Brain microvascular endothelial cell (primary cell): ENCODE data around the gene HLTF.

Experiments
- DNase-seq: peaks from one replicate; pipeline ENCODE4 v3.0.0-alpha.2; 2020
- H3K27ac ChIP-seq: fragments of 250-450 bp; sonication (Bioruptor Pico); 2 replicates; pipeline ENCODE4 v1.5.1; 2020; ENCODE audit warnings: mild to moderate bottlenecking, moderate library complexity
- H3K27me3 ChIP-seq: fragments of 250-450 bp; sonication (Bioruptor Pico); replicated peaks from 2 replicates; pipeline ENCODE4 v1.5.1; 2020; ENCODE audit warnings: mild to moderate bottlenecking
- H3K36me3 ChIP-seq: fragments of 250-450 bp; sonication (Bioruptor Pico); replicated peaks from 2 replicates; pipeline ENCODE4 v1.5.1; 2020; ENCODE audit warnings: mild to moderate bottlenecking
- H3K4me3 ChIP-seq: 2 replicates; pipeline ENCODE4 v1.5.1; 2011; ENCODE audit warnings: low read depth, mild to moderate bottlenecking, control low read depth, low read length, moderate library complexity
- in situ Hi-C: cut with HindIII; loops from 2 replicates; pipeline ENCODE4 v1.10.0; 2017; ENCODE audit warnings: low sequenced_read_pairs, low pct_ligation_motif_present
- TF ChIP-seq, protein P1 (sequence below): IDR thresholded peaks from 2 replicates; pipeline ENCODE4 v1.5.1; 2011; ENCODE audit warnings: low read depth, mild to moderate bottlenecking, moderate library complexity, low read length, control low read depth, inconsistent platforms; ENCODE audit errors: missing control alignments

The HLTF gene

DNA sequence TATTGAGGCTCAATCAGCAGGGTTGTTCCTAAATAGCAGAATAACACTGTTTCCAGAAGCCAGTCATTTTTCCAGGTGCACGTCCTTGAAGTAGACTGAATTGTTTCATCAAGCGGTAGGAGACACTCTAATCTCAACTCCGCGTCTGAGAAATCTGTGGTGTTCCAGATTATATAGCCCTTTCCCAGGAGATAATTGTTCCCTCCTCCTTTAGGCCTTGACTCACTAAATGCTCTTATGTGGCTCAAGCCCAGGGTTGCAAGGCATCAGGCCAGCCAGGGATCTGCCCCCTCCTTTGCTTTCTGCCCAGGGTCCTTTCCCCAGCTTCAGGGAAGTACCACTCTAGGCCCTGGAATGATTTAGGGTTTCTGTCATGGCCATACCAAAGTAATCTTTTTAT is 5.7 kb upstream of the HLTF start:
- TF ChIP-seq, protein P1, sequence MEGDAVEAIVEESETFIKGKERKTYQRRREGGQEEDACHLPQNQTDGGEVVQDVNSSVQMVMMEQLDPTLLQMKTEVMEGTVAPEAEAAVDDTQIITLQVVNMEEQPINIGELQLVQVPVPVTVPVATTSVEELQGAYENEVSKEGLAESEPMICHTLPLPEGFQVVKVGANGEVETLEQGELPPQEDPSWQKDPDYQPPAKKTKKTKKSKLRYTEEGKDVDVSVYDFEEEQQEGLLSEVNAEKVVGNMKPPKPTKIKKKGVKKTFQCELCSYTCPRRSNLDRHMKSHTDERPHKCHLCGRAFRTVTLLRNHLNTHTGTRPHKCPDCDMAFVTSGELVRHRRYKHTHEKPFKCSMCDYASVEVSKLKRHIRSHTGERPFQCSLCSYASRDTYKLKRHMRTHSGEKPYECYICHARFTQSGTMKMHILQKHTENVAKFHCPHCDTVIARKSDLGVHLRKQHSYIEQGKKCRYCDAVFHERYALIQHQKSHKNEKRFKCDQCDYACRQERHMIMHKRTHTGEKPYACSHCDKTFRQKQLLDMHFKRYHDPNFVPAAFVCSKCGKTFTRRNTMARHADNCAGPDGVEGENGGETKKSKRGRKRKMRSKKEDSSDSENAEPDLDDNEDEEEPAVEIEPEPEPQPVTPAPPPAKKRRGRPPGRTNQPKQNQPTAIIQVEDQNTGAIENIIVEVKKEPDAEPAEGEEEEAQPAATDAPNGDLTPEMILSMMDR: no peak
- Histone ChIP-seq H3K27ac (no peak overlapping the region), H3K4me3 (no peak overlapping the region), H3K27me3 (no peaks in the 10 kb centered on the region), H3K36me3 (no peaks in the 10 kb centered on the region)
- no peak for DNase-seq
- in situ Hi-C loops: no loop called here

DNA sequence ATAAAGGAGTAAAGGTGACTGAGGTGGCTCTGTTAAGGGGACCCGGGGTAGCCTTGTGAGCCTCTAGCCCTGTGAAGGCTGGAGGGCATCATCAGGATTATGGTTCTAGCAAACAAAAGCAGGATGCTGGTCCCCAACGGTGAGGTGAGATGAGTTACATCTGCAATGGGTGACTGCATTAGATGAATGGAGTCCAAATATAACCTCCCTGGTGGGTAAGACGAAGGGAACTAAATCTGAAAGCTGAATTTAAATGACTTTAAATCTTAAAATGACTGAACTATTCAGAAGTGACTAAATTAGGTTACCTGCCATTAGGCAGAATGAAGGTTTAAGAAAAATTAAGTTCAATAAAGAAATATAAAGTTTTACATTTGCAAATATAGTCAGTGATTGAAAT is 4.6 kb upstream of the HLTF start:
- Histone ChIP-seq H3K27ac (no peak overlapping the region), H3K4me3 (no peak overlapping the region), H3K36me3 (no peaks in the 10 kb centered on the region), H3K27me3 (no peaks in the 10 kb centered on the region)
- in situ Hi-C loops: no loop called here
- no peak for DNase-seq
- TF ChIP-seq, protein P1: no peak

DNA sequence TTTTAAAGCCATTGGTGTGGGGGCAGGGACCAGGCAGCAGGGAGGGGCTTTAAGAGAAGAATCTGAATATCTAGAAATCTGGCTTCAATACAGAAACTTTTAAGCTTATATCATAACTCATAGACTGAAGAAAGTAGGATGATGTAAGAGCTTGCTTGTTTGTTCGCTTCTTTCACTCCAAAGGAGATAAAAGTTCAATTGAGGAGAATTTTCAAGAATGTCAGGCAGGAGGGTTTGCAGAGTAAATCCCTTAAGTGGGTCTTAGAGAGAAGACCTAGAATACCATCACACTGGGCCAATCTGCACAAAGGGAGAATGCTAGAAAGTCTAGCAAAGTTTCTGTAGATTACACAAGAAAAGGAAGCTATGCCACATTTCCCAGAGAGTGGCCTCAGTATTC is 4.1 kb upstream of the HLTF start:
- no peak for DNase-seq
- no peaks in the 10 kb centered on the region for H3K36me3 ChIP-seq
- H3K27me3 ChIP-seq: no peaks in the 10 kb centered on the region
- in situ Hi-C loops: no loop called here
- no peak overlapping the region for H3K4me3 ChIP-seq
- H3K27ac ChIP-seq: no peak overlapping the region
- TF ChIP-seq, protein P1: no peak

DNA sequence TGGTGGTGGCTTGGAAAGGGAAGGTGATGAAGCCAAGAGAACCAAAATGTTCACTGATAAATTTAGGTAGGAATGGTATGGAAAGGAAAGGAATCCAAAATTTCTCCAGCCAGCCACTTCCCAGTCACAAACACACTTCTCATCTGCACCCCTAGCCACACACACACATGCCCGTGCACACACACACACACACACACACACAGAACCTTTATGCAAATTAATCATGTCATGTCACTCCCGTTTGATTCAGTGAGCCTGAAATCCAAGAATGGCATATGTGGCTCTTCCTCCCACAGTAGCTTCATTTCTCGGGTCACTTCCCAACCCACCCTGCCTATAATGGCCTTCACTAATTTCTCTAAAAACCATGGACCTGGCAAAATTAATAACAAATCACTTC is 3.1 kb upstream of the HLTF start:
- DNase-seq: no peak
- Histone ChIP-seq H3K36me3 (no peaks in the 10 kb centered on the region), H3K27me3 (no peaks in the 10 kb centered on the region), H3K4me3 (no peak overlapping the region), H3K27ac (no peak overlapping the region)
- in situ Hi-C loops: no loop called here
- TF ChIP-seq, protein P1: no peak

DNA sequence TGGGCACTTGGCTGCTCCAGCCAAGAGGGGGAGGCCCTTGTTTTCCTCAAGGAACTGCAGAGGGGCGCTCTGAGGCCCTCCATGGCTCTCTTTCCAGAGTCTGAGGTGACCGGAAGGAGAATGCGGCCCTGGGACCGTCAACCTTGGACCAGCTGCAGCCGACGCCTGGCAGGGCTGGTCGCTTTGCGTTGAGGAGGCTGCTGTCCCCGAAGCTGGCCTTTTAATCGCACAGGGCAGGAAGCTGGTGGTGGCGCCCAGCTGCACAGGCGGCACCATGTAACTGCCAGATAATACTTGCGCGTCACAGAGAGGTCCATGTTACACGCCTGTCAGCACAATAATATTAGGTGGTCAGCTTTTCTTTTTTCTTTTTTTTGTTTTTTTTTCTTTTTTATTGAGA is 875 bp upstream of the HLTF start:
- TF ChIP-seq, protein P1: no peak
- H3K36me3 ChIP-seq: no peaks in the 10 kb centered on the region
- H3K4me3 ChIP-seq: no peak overlapping the region
- DNase-seq: no peak
- in situ Hi-C loops: no loop called here
- no peaks in the 10 kb centered on the region for H3K27me3 ChIP-seq
- no peak overlapping the region for H3K27ac ChIP-seq

DNA sequence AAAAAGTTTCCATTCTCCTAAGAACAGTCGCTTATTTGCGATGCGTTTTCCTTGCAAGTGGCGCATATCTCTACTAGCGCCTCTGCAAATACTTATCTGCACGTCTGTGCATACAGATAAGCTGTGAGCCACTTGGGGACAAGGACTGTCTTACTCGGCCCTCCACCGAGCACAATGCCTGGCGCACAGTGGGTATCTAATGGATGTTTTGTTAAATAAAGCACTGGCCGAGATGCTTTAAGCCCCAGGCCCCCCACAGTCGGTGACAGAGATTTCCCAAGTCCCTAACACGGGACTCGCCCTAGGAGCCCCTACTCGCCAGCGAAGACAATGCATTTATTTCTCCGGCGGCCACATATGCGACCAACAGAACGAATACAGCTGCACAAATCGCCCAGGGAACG is 503 bp downstream of the HLTF start:
- peak; percentile 28 for DNase-seq
- Histone ChIP-seq H3K27me3 (no peaks in the 10 kb centered on the region), H3K27ac (peak overlapping the region; percentile 41), H3K36me3 (no peaks in the 10 kb centered on the region), H3K4me3 (peak overlapping the region; percentile 91)
- TF ChIP-seq, protein P1: no peak
- in situ Hi-C loops: no loop called here
